HEK293 (cell line): ENCODE measurements around the gene PRRT3.

ENCODE experiments used
- CTCF ChIA-PET: fragments of 350-600 bp; formaldehyde crosslinking; extraction: SDS; loops from one replicate; lab custom pipeline; 2021; ENCODE audit warnings: antibody characterized with exemption; lab: Yijun Ruan, JAX
- POLR2A ChIA-PET: fragments of 300-600 bp; formaldehyde crosslinking; extraction: SDS; loops from one replicate; lab custom pipeline; 2020; ENCODE audit warnings: antibody characterized with exemption, inconsistent platforms; lab: Yijun Ruan, JAX
- H3K27ac ChIP-seq: fragments of 200-500 bp; sonication (Bioruptor generic); 2 replicates; pipeline ENCODE4 v1.5.1; 2014; ENCODE audit warnings: low read depth, low read length, control low read depth, inconsistent platforms; ENCODE audit errors: extremely low read depth
- H3K36me3 ChIP-seq, 2 experiments: fragments of 200-500 bp in 1 of 2; sonication (Bioruptor generic) in 1 of 2; 1 replicate in 1 of 2; 2 replicates in 1 of 2; pipeline ENCODE4 v1.5.1; 2014 to 2017; ENCODE audit warnings: inconsistent platforms in 2 of 2, low read length in 2 of 2; ENCODE audit not compliant: control insufficient read depth in 2 of 2, insufficient read depth in 1 of 2
- H3K4me1 ChIP-seq: fragments of 200-500 bp; sonication (Bioruptor generic); 2 replicates; pipeline ENCODE4 v1.5.1; 2014; ENCODE audit warnings: mild to moderate bottlenecking, low read length, inconsistent platforms; ENCODE audit not compliant: control insufficient read depth, insufficient read depth
- H3K4me3 ChIP-seq: 2 replicates; pipeline ENCODE4 v1.5.1; 2011; ENCODE audit warnings: low read depth, mild to moderate bottlenecking, control low read depth, low read length, moderate library complexity
- H3K9me3 ChIP-seq: fragments of 200-500 bp; sonication (Bioruptor generic); 2 replicates; pipeline ENCODE4 v1.5.1; 2014; ENCODE audit warnings: low read depth, low read length, inconsistent platforms; ENCODE audit not compliant: control insufficient read depth, insufficient read depth
- HOXA7 ChIP-seq: sonication (generic); formaldehyde crosslinking; IDR thresholded peaks from 2 replicates; pipeline ENCODE4 v1.8.1; 2022; ENCODE audit warnings: missing genetic modification reagents, borderline replicate concordance
- ZIC2 ChIP-seq: fragments of 450-650 bp; formaldehyde crosslinking; IDR thresholded peaks from 2 replicates; pipeline ENCODE4 v1.5.1; 2016; ENCODE audit warnings: missing biosample characterization, missing genetic modification characterization
- ZNF132 ChIP-seq: fragments of 450-650 bp; formaldehyde crosslinking; IDR thresholded peaks from 2 replicates; pipeline ENCODE4 v1.5.1; 2017; ENCODE audit warnings: missing biosample characterization, missing genetic modification characterization, borderline replicate concordance
- ZNF221 ChIP-seq: fragments of 450-650 bp; formaldehyde crosslinking; IDR thresholded peaks from 2 replicates; pipeline ENCODE4 v1.5.1; 2017; ENCODE audit warnings: missing biosample characterization, missing genetic modification characterization, borderline replicate concordance
- ZNF223 ChIP-seq: fragments of 450-650 bp; formaldehyde crosslinking; IDR thresholded peaks from 2 replicates; pipeline ENCODE4 v1.5.1; 2016; ENCODE audit warnings: missing biosample characterization, missing genetic modification characterization
- TF ChIP-seq, protein P1 (sequence below): fragments of 450-650 bp; formaldehyde crosslinking; IDR thresholded peaks from 2 replicates; pipeline ENCODE4 v1.5.1; 2016; ENCODE audit warnings: missing biosample characterization, missing genetic modification characterization
- TF ChIP-seq, protein P2 (sequence below): fragments of 450-650 bp; formaldehyde crosslinking; IDR thresholded peaks from 2 replicates; pipeline ENCODE4 v1.5.1; 2016; ENCODE audit warnings: missing biosample characterization, missing genetic modification characterization
- TF ChIP-seq, protein P3 (sequence below): fragments of 450-650 bp; formaldehyde crosslinking; IDR thresholded peaks from 2 replicates; pipeline ENCODE4 v1.5.1; 2016; ENCODE audit warnings: missing biosample characterization, missing genetic modification characterization
- TF ChIP-seq, protein P4 (sequence below): fragments of 450-650 bp; formaldehyde crosslinking; IDR thresholded peaks from 2 replicates; pipeline ENCODE4 v1.5.1; 2016; ENCODE audit warnings: missing biosample characterization, missing genetic modification characterization, borderline replicate concordance
- TF ChIP-seq, protein P5 (sequence below): fragments of 450-650 bp; formaldehyde crosslinking; IDR thresholded peaks from 2 replicates; pipeline ENCODE4 v1.5.1; 2016; ENCODE audit warnings: missing biosample characterization, missing genetic modification characterization

PRRT3 gene

DNA sequence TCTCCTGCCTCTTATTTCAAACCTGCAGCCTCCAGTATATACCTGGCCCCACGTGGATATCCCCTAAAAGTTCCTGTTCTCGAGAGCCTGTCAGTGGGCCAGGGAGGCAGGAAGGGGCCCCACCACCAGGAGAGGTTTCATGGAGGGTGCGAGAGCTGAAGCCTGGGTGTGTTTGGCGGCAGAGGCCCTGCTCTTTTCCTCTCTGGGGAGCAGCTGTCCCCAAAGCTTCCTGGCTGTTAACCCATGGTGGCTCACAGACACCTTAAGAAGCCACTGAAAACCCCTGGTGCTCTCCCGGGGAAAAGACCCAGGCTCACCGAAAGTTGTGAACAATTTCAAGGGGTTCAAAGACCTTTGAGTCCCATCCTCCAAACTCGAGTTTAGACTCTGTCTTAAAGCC lies 1.1 kb downstream of the PRRT3 start:
- ChIA-PET POLR2A (interaction anchor here (2.1 kb wide), 1 partner anchor 18 kb away, joined by 11 read pairs; the partner anchor contains the start of gene CRELD1), CTCF (no interaction called here)
- Histone ChIP-seq H3K27ac (no peak overlapping the region), H3K4me3 (no peak overlapping the region), H3K4me1 (peaks cover 14% of the 10 kb centered on the region), H3K36me3 (peaks cover 0 to 19% of the 10 kb centered on the region in 2 experiments; a peak in 1 of 3 replicates), H3K9me3 (no peaks in the 10 kb centered on the region)
- TF ChIP-seq ZNF221 (no peak), ZNF132 (tag by site-specific recombination) (no peak), HOXA7 (CRISPR knock-in tag) (no peak)
- TF ChIP-seq, protein P1, sequence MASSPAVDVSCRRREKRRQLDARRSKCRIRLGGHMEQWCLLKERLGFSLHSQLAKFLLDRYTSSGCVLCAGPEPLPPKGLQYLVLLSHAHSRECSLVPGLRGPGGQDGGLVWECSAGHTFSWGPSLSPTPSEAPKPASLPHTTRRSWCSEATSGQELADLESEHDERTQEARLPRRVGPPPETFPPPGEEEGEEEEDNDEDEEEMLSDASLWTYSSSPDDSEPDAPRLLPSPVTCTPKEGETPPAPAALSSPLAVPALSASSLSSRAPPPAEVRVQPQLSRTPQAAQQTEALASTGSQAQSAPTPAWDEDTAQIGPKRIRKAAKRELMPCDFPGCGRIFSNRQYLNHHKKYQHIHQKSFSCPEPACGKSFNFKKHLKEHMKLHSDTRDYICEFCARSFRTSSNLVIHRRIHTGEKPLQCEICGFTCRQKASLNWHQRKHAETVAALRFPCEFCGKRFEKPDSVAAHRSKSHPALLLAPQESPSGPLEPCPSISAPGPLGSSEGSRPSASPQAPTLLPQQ (tag by site-specific recombination): no peak
- TF ChIP-seq, protein P2, sequence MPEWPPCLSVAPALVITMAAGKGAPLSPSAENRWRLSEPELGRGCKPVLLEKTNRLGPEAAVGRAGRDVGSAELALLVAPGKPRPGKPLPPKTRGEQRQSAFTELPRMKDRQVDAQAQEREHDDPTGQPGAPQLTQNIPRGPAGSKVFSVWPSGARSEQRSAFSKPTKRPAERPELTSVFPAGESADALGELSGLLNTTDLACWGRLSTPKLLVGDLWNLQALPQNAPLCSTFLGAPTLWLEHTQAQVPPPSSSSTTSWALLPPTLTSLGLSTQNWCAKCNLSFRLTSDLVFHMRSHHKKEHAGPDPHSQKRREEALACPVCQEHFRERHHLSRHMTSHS (tag by site-specific recombination): no peak
- TF ChIP-seq, protein P3, sequence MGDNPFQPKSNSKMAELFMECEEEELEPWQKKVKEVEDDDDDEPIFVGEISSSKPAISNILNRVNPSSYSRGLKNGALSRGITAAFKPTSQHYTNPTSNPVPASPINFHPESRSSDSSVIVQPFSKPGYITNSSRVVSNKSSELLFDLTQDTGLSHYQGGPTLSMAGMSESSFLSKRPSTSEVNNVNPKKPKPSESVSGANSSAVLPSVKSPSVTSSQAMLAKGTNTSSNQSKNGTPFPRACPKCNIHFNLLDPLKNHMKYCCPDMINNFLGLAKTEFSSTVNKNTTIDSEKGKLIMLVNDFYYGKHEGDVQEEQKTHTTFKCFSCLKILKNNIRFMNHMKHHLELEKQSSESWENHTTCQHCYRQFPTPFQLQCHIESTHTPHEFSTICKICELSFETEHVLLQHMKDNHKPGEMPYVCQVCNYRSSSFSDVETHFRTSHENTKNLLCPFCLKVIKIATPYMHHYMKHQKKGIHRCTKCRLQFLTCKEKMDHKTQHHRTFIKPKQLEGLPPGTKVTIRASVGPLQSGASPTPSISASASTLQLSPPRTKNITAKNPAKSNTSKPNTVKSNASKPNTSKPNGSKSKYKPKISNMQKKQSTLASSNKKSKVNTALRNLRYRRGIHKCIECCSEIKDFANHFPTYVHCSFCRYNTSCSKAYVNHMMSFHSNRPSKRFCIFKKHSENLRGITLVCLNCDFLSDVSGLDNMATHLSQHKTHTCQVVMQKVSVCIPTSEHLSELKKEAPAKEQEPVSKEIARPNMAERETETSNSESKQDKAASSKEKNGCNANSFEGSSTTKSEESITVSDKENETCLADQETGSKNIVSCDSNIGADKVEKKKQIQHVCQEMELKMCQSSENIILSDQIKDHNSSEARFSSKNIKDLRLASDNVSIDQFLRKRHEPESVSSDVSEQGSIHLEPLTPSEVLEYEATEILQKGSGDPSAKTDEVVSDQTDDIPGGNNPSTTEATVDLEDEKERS (tag by site-specific recombination): no peak
- TF ChIP-seq, protein P4, sequence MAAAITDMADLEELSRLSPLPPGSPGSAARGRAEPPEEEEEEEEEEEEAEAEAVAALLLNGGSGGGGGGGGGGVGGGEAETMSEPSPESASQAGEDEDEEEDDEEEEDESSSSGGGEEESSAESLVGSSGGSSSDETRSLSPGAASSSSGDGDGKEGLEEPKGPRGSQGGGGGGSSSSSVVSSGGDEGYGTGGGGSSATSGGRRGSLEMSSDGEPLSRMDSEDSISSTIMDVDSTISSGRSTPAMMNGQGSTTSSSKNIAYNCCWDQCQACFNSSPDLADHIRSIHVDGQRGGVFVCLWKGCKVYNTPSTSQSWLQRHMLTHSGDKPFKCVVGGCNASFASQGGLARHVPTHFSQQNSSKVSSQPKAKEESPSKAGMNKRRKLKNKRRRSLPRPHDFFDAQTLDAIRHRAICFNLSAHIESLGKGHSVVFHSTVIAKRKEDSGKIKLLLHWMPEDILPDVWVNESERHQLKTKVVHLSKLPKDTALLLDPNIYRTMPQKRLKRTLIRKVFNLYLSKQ (tag by site-specific recombination): no peak

DNA sequence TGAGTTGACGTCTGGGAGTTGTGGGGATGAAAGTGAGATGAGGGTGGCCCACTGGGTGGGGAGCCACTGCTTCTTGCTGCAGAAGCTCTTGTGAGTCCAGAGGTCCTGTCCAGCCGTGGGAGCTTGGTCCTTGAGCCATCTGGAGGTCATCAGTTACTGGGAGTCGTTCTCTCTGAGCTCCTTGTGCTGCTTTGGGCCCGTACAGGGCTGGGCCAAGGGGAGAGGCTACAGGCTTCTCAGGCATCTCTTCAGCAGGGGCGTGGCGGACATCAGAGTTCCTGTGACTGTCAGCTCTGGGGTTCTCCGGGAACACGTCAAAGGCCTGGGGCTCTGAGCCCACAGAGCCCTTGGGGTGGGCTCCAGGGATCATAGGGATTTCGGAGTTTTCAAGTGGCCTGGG lies 2.6 kb downstream of the PRRT3 start:
- no peak overlapping the region for H3K27ac ChIP-seq
- H3K4me3 ChIP-seq: no peak overlapping the region
- TF ChIP-seq, protein P5, sequence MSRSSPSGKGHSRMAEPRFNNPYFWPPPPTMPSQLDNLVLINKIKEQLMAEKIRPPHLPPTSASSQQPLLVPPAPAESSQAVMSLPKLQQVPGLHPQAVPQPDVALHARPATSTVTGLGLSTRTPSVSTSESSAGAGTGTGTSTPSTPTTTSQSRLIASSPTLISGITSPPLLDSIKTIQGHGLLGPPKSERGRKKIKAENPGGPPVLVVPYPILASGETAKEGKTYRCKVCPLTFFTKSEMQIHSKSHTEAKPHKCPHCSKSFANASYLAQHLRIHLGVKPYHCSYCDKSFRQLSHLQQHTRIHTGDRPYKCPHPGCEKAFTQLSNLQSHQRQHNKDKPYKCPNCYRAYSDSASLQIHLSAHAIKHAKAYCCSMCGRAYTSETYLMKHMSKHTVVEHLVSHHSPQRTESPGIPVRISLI (tag by site-specific recombination): no peak
- ChIA-PET POLR2A (interaction anchor here (0.5 kb wide), 1 partner anchor 119 kb away, joined by 5 read pairs; no protein-coding TSS in a partner anchor), CTCF (interaction anchor here (0.6 to 1.4 kb wide), 5 partner anchors 15 to 106 kb away, joined by 3 to 6 read pairs (median 4); partner anchors contain the start of gene RPUSD3)
- H3K9me3 ChIP-seq: no peaks in the 10 kb centered on the region
- peaks cover 3% of the 10 kb centered on the region for H3K4me1 ChIP-seq
- peaks cover 0 to 28% of the 10 kb centered on the region in 2 experiments; a peak in 1 of 3 replicates for H3K36me3 ChIP-seq

DNA sequence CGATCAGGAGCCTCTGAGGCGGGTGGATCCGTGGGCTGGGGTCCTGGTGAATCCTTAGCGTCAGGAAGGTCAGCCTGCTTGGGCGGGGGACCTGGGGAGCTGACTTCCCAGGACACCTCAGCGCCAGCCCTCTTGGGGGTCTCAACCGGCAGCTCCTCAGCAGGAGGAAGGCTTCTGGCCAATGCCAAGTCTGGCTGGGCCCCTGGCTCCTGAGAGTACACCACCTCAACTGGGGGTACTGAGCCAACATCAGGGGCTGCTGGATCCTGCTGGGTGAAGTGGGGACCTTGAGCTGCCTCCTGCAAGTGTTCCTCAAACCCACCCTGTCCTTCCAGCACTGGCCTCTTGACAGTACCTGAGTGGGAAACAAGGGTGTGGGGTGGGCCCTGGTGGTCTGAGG lies 3.1 kb downstream of the PRRT3 start:
- Histone ChIP-seq H3K4me3 (no peak overlapping the region), H3K27ac (no peak overlapping the region), H3K36me3 (peaks cover 0 to 32% of the 10 kb centered on the region in 2 experiments; a peak in 1 of 3 replicates), H3K4me1 (no peaks in the 10 kb centered on the region), H3K9me3 (no peaks in the 10 kb centered on the region)
- ChIA-PET CTCF (interaction anchor here (0.9 to 1.1 kb wide), 3 partner anchors 15 to 105 kb away, joined by 3 to 5 read pairs (median 3); partner anchors contain the start of gene RPUSD3), POLR2A (interaction anchor here (0.5 kb wide), 1 partner anchor 119 kb away, joined by 5 read pairs; no protein-coding TSS in a partner anchor)
- TF ChIP-seq ZIC2 (tag by site-specific recombination) (0 out of 2 replicates have a peak, but pooled peaks have one; percentile 29), ZNF223 (tag by site-specific recombination) (no peak)
